H1 (cell line): Measurements from ENCODE around the gene MYBPC3.

ENCODE experiments used
- BCL11A ChIP-seq, 2 experiments: IDR thresholded peaks; one replicate each; pipeline ENCODE4 v1.6.1; 2011; ENCODE audit warnings: low read depth in 2 of 2, low read length in 2 of 2, mild to moderate bottlenecking in 2 of 2
- CTCF ChIP-seq, 3 experiments: IDR thresholded peaks; 1 replicate in 2 of 3; 2 replicates in 1 of 3; pipeline versions ENCODE4 v1.5.1 to v1.6.1; 2011; ENCODE audit warnings: low read length in 3 of 3, mild to moderate bottlenecking in 3 of 3, inconsistent platforms in 2 of 3, low read depth in 1 of 3, moderate library complexity in 1 of 3; ENCODE audit not compliant: insufficient read depth in 1 of 3; ENCODE audit errors: control extremely low read depth in 1 of 3
- MAX ChIP-seq: IDR thresholded peaks from 2 replicates; pipeline ENCODE4 v1.6.1; 2012; ENCODE audit warnings: inconsistent platforms
- POLR2A ChIP-seq, 2 experiments: IDR thresholded peaks; 1 replicate in 1 of 2; 2 replicates in 1 of 2; pipeline ENCODE4 v1.6.1; 2011; ENCODE audit warnings: low read depth in 2 of 2, low read length in 2 of 2, mild to moderate bottlenecking in 2 of 2; ENCODE audit errors: control extremely low read depth in 1 of 2
- SIN3A ChIP-seq, 2 experiments: IDR thresholded peaks in 1 of 2; conservative IDR thresholded peaks in 1 of 2; 2 replicates each; pipeline ENCODE4 v1.6.1; 2011 to 2012; ENCODE audit warnings: low read length in 2 of 2, improper control_type of control experiment in 1 of 2, low read depth in 1 of 2, mild to moderate bottlenecking in 1 of 2
- USF2 ChIP-seq: IDR thresholded peaks from 2 replicates; pipeline ENCODE4 v1.6.1; 2011; ENCODE audit warnings: low read length, improper control_type of control experiment

GRCh38 chr11:47333526-47333845 lies 19.0 kb downstream of the MYBPC3 start:
- TF ChIP-seq SIN3A (conservative IDR thresholded peaks at IDR 0.05 in 1 of 2, IDR thresholded peaks at IDR 0.05 in 1 of 2; ENCODE audit: low read depth in 1 of 2, low read length in 2 of 2) (no peak), MAX (no peak), POLR2A (IDR thresholded peaks at IDR 0.05; ENCODE audit: control extremely low read depth in 1 of 2, low read depth in 2 of 2, low read length in 2 of 2) (no peak), CTCF (IDR thresholded peaks at IDR 0.05; ENCODE audit: control extremely low read depth in 1 of 3, insufficient read depth in 1 of 3, low read depth in 1 of 3, low read length in 3 of 3) (no peak), BCL11A (IDR thresholded peaks at IDR 0.05; ENCODE audit: low read depth in 2 of 2, low read length in 2 of 2) (no peak), USF2 (no peak)
